Measurements from ENCODE around the gene STX8.

STX8 gene

DNA sequence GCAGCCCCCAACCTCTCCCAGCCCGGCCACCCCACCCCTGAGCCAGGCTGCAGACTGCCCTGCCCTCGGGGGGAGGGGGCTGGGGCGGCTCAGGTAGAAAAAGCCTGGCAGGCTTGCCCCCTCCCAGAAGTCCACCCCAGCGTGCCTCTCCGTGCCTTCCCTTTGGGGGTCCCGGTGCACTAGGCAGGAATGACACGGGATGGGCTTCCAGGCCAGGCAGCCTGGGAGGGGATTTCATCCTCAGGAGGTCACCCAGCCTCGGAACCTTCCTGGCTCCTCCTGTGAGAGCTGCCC, 369.3 kb downstream of the STX8 start:
- DNase-seq (ENCODE audit: low read depth), result no peak

DNA sequence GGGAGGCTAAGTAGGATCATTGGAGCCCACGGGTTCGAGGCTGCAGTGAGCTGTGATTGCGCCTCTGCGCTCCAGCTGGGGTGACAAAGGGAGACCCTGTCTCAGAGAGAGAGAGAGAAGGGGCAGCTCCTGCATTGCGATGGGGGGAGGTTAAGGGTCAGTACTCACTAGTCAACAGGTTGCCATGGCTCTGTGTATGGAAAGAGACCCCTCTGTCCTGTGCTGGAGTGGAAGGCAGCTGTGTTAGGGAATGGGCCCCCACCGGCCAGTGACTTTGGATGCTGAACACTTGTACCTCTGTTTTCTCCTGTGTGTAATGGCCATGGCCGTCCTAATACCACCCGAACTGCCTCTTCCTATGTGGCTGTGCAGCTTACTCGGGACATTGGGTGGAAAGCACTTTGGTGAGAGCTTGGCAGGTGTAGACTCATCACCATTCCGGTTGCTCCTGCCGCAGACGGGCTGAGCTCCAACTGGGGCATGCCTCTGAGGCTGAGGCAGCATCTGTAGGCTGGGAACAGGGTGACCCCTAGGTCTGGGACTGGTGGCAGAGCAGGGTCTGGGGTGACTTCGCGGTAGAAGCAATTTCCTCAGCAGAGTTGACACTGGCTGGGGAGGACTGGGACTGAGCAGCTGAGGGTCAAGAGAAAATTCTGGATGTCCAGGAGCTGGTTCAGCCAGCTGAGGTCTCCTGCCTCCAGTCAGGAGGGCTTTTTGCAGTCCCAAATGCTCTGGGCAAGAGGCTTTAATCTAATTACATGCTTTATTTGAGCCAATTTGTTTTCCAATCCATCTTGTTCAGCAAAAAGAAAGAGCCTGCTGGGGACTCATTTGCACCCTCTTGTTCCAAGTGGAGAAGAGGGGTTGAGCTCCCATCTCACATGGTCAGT, 369.9 kb downstream of the STX8 start:
- DNase-seq (ENCODE audit: low read depth), result no peak

DNA sequence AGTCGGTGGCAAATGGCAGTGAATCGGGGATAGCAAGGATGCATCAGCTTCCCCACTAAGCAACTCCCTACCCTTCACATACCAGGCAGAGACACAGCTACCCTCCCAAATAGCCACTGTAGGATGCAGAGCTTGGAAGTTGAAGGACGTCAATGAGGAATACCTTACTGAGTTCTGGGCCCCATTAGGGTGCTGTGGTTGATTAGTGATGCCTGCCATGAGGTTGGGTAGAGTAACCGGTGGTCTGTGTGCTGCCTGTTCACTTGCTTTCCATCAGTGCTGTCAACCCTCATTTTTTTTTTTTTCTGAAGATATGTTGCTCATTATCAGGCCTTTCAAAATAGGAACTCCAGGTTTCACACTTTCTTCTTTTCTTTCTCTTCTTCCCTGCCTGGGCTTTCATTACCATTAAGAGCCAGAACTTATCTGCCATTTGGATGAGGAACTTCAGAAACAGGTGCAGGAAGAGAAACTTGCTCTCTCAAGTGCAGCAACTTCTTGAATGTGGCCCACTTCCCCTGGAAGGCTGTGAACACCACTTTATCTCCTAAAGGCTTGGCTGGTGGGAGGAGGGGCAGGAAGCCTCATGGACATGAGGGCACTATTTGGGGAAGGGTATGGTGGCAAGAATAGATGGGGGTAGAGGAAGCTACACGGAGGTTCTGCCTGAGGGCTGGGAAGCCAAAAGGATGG, 370.8 kb downstream of the STX8 start:
- no peak for DNase-seq (ENCODE audit: low read depth)

DNA sequence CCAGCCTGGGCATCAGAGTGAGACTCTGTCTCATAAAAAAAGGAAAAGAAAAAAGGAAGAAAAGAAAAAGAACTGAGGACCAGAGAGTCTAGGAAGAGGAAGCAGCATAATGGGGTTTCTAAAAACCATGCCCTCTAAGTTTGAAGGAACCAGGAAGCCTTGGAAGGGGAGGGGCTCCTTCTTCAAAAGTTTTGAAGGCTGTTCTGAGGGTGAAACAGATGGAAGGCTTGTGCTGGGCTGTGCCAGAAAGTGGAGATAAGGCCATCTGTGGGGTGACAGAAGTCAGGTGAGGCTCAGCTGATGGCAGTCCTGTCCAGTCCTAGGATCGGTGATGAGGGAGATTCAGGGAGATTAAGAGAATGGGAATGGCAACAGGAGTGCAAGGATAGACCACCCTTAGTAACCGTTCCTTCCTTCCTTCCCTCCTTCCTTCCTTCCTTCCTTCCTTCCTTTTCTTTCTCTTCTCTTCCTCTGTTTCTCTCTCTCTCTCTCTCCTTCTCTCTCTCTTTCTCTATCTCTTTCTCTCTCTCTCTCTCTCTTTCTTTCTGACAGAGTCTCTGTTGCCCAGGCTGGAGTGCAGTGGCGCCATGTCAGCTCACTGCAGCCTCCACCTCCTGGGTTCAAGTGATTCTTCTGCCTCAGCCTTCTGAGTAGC, 371.7 kb downstream of the STX8 start:
- DNase-seq (ENCODE audit: low read depth), result no peak

DNA sequence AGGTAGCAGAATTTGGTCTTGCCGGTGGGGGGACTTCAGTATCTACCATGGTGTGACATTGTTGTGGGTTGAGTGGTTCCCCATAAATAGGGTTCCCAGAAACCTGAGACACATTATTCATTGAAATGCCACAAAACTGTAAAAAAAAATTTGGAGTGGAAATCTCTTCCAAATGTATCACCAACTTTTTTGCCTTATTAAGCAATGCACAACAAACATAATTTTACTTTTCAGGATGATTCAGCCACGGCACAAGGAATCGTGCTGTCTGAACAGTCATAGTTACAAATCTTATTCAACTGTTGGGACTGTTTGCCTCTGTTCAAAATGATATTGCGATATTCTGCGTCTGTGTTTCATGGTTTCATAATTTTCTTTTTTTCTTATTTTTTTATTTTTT, 373.1 kb downstream of the STX8 start:
- peak; percentile 5 for DNase-seq (ENCODE audit: low read depth)

DNA sequence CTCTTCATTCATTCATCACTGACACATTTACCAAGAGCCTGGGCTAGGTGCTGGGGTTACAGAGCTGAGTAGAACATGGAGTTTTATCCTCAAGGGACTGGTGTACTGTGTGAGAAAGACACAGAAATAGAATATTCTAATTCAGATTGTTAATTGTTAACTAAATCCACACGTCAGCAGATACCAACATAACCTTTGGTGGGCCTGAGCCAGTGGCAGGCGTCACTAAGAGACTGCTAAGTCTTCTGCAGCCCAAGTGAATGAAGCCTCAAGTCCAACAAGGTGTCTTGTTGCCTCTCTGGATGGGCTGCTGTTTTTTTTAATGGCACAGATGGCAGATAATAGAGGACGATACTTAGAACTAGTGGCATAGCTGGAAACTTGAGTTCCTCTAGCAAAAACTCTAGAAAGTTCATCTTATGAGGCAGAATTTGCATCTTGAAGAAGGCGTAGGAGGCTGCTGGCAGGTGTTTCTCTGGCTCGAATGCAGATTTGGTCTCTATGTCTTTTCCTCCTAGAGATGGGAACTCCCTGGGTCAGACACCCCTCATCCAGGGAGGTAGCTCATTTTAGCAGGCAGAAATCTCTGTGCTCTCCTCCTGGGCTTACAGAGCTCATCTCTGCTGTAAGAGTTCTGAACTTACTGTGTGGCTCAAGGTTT, 374.8 kb downstream of the STX8 start:
- no peak for DNase-seq (ENCODE audit: low read depth)
